Osteoblast (primary cell): ENCODE results near the gene NFIB. TPM values are rescaled to one million over a fixed set of nuclear protein-coding genes. Genes with fewer than 3 reads are reported as not detected.

ENCODE experiments used
- DNase-seq: peaks from one replicate; pipeline ENCODE4 v3.0.0; 2011; ENCODE audit warnings: low spot score, mixed read lengths; ENCODE audit not compliant: insufficient read length; ENCODE audit errors: missing footprints
- H2AFZ ChIP-seq: 2 replicates; pipeline ENCODE4 v1.6.0; 2011; ENCODE audit warnings: mild to moderate bottlenecking, low read length
- H3K27ac ChIP-seq: 2 replicates; pipeline ENCODE4 v1.5.1; 2011; ENCODE audit warnings: mild to moderate bottlenecking, low read depth, low read length, moderate library complexity
- H3K27me3 ChIP-seq: 2 replicates; pipeline ENCODE4 v1.6.0; 2012; ENCODE audit warnings: mild to moderate bottlenecking, control low read depth, inconsistent platforms, low read length, moderate library complexity; ENCODE audit not compliant: insufficient read depth
- H3K36me3 ChIP-seq: 2 replicates; pipeline ENCODE4 v1.5.1; 2011; ENCODE audit warnings: mild to moderate bottlenecking, low read length, control low read depth, moderate library complexity; ENCODE audit not compliant: insufficient read depth
- H3K4me1 ChIP-seq: 2 replicates; pipeline ENCODE4 v1.5.1; 2011; ENCODE audit warnings: mild to moderate bottlenecking, low read length, control low read depth, moderate library complexity; ENCODE audit not compliant: insufficient read depth
- H3K4me2 ChIP-seq: 2 replicates; pipeline ENCODE4 v1.6.0; 2011; ENCODE audit warnings: mild to moderate bottlenecking, low read length; ENCODE audit not compliant: insufficient read depth
- H3K4me3 ChIP-seq: fragments of 200-600 bp; sonication (generic); 3 replicates; pipeline ENCODE4 v1.5.1; 2012; ENCODE audit warnings: mild to moderate bottlenecking, low read length, inconsistent platforms; ENCODE audit not compliant: insufficient read depth
- H3K79me2 ChIP-seq: 2 replicates; pipeline ENCODE4 v1.6.0; 2012; ENCODE audit warnings: mild to moderate bottlenecking, low read length, control low read depth, inconsistent platforms; ENCODE audit not compliant: insufficient read depth
- H3K9me3 ChIP-seq: 2 replicates; pipeline ENCODE4 v1.5.1; 2011; ENCODE audit warnings: low read depth, low read length, control low read depth
- H4K20me1 ChIP-seq: 2 replicates; pipeline ENCODE4 v1.6.0; 2012; ENCODE audit warnings: mild to moderate bottlenecking, low read length, control low read depth; ENCODE audit not compliant: insufficient read depth
- total RNA-seq: library from RNA; depleted of rRNA; stranded (reverse); fragments of >200 nt; gene quantifications from 2 replicates; pipeline ENCODE4 v1.2.3, GENCODE V29; 2012
- TF ChIP-seq, protein P1 (sequence below): IDR thresholded peaks from 2 replicates; pipeline ENCODE4 v1.5.1; 2011; ENCODE audit warnings: mild to moderate bottlenecking, low read depth, low read length, moderate library complexity; ENCODE audit errors: extremely low read depth

Gene NFIB
- total RNA-seq, 1 donor, result 21.0 TPM

DNA sequence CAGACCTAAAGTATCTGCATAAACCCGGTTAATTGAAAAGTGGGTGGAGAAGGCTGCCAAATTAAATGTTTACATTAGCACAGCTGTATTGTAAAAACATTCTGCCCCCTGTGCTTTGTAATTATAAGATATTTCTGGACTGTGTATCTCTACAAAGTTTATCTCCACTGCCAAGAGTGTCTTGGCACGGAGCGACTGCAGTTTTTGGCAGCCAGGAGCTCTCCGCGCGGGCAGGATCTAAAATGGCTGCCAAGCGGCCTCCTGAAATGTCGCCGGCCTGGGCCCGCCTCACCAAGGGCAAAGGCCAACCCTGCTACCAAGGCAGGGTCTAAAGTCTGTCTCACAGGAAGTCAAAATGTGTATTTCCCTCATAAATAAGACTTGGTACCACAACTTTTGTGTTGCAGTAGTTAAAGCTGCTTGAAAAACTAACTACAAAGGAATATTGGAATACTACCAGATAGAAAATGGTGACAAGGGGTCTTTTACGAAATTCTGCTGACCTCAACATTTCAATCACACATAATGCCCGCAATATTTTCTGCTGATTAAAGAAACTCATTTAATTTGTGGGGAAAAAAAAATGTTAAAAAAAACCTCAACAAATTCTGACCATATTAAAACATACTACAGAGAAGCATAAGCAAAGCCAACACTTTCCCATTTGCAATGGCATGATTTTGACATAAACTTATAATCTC, 110.4 kb downstream of the NFIB start:
- Histone ChIP-seq H4K20me1 (no peaks in the 10 kb centered on the region), H3K36me3 (no peaks in the 10 kb centered on the region), H3K27ac (peak overlapping the region; percentile 70), H3K4me3 (peak overlapping the region; percentile 40), H3K9me3 (no peaks in the 10 kb centered on the region), H3K4me2 (peak overlapping the region; percentile 68), H2AFZ (peak overlapping the region; percentile 82), H3K4me1 (peaks cover 46% of the 10 kb centered on the region), H3K79me2 (peaks cover 36% of the 10 kb centered on the region), H3K27me3 (no peaks in the 10 kb centered on the region)
- DNase-seq, result no peak
- TF ChIP-seq, protein P1, sequence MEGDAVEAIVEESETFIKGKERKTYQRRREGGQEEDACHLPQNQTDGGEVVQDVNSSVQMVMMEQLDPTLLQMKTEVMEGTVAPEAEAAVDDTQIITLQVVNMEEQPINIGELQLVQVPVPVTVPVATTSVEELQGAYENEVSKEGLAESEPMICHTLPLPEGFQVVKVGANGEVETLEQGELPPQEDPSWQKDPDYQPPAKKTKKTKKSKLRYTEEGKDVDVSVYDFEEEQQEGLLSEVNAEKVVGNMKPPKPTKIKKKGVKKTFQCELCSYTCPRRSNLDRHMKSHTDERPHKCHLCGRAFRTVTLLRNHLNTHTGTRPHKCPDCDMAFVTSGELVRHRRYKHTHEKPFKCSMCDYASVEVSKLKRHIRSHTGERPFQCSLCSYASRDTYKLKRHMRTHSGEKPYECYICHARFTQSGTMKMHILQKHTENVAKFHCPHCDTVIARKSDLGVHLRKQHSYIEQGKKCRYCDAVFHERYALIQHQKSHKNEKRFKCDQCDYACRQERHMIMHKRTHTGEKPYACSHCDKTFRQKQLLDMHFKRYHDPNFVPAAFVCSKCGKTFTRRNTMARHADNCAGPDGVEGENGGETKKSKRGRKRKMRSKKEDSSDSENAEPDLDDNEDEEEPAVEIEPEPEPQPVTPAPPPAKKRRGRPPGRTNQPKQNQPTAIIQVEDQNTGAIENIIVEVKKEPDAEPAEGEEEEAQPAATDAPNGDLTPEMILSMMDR, result no peak

DNA sequence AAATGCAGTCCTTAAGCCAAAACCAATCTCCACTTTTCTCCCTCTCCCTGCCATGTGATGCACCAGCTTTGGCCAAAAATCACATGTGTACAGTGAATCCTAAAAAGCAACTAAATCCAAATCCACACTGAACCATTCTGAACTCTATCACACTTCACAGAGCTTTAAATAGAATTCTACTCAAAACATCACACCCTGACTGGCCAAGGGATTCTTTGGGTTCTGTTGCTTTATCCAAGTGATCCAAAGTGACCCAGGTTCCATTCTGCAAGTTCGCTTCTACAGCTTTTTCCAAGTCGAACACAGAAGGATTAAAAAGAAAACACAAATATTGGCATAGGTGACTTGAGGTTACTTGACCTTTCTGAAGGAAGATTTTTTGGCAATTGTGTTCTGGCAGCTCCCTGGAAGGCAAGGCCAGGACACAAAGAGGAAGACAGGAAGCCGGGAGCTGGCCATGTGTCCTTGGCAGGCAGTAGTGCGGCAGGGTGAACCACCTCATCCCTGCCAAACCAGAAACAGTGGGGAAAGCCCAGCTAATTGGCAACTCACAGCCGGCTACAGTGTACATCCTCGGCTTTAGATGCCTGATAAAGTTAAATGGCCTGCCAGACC, 115.0 kb downstream of the NFIB start:
- Histone ChIP-seq H3K4me1 (peaks cover 39% of the 10 kb centered on the region), H3K27me3 (no peaks in the 10 kb centered on the region), H4K20me1 (no peaks in the 10 kb centered on the region), H3K79me2 (peaks cover 42% of the 10 kb centered on the region), H3K27ac (peak overlapping the region; percentile 65), H3K4me3 (no peak overlapping the region), H3K4me2 (peak overlapping the region; percentile 45), H3K36me3 (no peaks in the 10 kb centered on the region), H3K9me3 (no peaks in the 10 kb centered on the region), H2AFZ (peak overlapping the region; percentile 28)
- DNase-seq, result peak; percentile 85
- TF ChIP-seq, protein P1, result no peak

DNA sequence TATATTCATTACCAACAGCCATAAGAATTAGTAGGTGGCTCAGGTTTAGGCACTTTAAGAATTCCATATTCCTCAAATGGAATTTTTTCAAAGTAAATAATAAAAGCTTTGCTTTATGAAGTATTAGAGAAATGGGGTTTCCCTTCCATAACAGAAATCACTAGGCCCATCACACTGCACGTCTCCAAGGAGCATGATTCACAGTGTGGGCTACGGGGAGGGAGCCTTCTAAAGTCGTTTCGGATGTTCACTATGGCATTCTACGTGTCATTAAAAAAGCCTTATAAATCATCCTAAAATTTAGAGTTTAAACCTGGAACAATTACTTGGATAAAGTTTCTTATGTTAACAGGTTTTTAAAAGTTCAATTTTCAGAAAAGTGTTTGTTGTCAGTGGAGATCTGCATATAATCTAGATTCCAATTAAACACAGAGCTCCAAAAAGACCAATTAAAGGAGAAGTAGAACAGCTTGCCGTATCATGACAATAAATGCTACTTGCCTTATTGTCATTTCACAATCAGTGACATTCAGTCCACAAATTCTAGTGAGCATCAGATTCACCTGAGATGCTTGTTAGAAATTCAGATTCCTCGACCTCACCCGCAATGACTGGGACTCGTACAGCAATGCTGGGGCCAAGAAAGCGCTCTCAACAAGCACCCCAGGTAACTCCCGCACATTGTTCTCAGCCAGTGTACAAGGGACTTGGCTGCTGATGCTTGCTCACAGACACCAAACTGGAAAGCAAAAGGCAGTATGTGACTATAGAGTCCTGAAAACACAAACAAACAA, 115.7 kb downstream of the NFIB start:
- Histone ChIP-seq H3K4me2 (peak overlapping the region; percentile 45), H3K79me2 (peaks cover 49% of the 10 kb centered on the region), H2AFZ (no peak overlapping the region), H4K20me1 (no peaks in the 10 kb centered on the region), H3K4me3 (no peak overlapping the region), H3K4me1 (peaks cover 32% of the 10 kb centered on the region), H3K27ac (peak overlapping the region; percentile 65), H3K9me3 (no peaks in the 10 kb centered on the region), H3K36me3 (no peaks in the 10 kb centered on the region), H3K27me3 (no peaks in the 10 kb centered on the region)
- TF ChIP-seq, protein P1, result no peak
- no peak for DNase-seq
